Right lobe of liver (tissue), 6 donors: ENCODE measurements around the gene EXD1. TPM values are rescaled to one million over a fixed set of nuclear protein-coding genes. Genes with fewer than 3 reads are reported as not detected.
A peak's percentile ranks its signal among the peaks of the same experiment; 100 is the strongest.

Experiments
- ATAC-seq, 4 donors: fragments of 200-7000 bp; cut with Tn5 transposase; one replicate each; pipeline ENCODE4 v1.9.1; 2020; ENCODE audit warnings: mild to moderate bottlenecking in 4 of 4, moderate library complexity in 4 of 4
- DNase-seq, 3 donors: peaks; one replicate each; pipeline ENCODE4 v3.0.0-alpha.2; 2020
- H3K27ac ChIP-seq, 3 donors: fragments of 200-600 bp; one replicate each; pipeline ENCODE4 v1.8.0; 2022
- H3K27me3 ChIP-seq, 2 donors: fragments of 200-600 bp; one replicate each; pipeline ENCODE4 v1.8.0; 2022
- H3K36me3 ChIP-seq, 4 donors: fragments of 200-600 bp; sonication (generic) in 1 of 4; one replicate each; pipeline versions ENCODE4 v1.5.1 to v1.8.0; 2017 to 2022; ENCODE audit warnings: control low read depth in 1 of 4
- H3K4me1 ChIP-seq, 4 donors: fragments of 200-600 bp; sonication (generic) in 1 of 4; one replicate each; pipeline versions ENCODE4 v1.5.1 to v1.8.0; 2017 to 2022; ENCODE audit warnings: control low read depth in 1 of 4
- H3K4me3 ChIP-seq, 3 donors: fragments of 200-600 bp; one replicate each; pipeline ENCODE4 v1.8.0; 2022
- H3K9me3 ChIP-seq, 4 donors: fragments of 200-600 bp; sonication (generic) in 1 of 4; one replicate each; pipeline versions ENCODE4 v1.5.1 to v1.8.0; 2017 to 2022; ENCODE audit warnings: control low read depth in 1 of 4
- CTCF ChIP-seq, 4 donors: fragments of 200-600 bp in 3 of 4; fragments of 450-650 bp in 1 of 4; IDR thresholded peaks; one replicate each; pipeline versions ENCODE4 v1.5.1 to v1.8.0; 2016 to 2022; ENCODE audit warnings: antibody characterized with exemption in 4 of 4, mild to moderate bottlenecking in 2 of 4
- POLR2A ChIP-seq: fragments of 450-650 bp; IDR thresholded peaks from one replicate; pipeline ENCODE4 v1.6.1; 2017; ENCODE audit warnings: antibody characterized with exemption, mild to moderate bottlenecking
- WGBS: methylation state at CpG from one replicate; pipeline ENCODE4 v1.1.6; 2018; ENCODE audit warnings: low coverage, low lambda C conversion rate; ENCODE audit not compliant: insufficient coverage; ENCODE audit errors: missing lambda C conversion rate; 5-methylcytosine and 5-hydroxymethylcytosine counted together
- intact Hi-C, 2 donors: fragments of 100-400 bp; cut with DNase I; formaldehyde crosslinking; loops; one replicate each; pipeline versions ENCODE4 v1.11.2 to v1.14.1; 2022
- total RNA-seq, 6 experiments: library from RNA; depleted of rRNA in 2 of 6; stranded (reverse); fragments of >200 nt in 2 of 6; fragmentation: NEBNext Ultra II Directional in 3 of 6; extraction: Animal tissue kit (Norgen Biotek cat#: 25700) in 3 of 6; gene quantifications; one replicate each; pipeline versions ENCODE4 v1.1.0 to v1.2.4, GENCODE V29; 2016 to 2023
- donor health status: DM: no; HTN: yes; CAD: no.
- donor health status: DM: no; HTN: no; CAD: no.
- donor health status: DM: no; HTN: no; CAD: no.
- donor health status: DM: no; HTN: yes; CAD: no.
- donor health status: DM: no; HTN: yes; CAD: no.

The EXD1 gene
- total RNA-seq, 6 experiments from 2014 or later: 0.22 TPM; not detected in 5

- 6% methylated on average over 3 of the region's 3 CpGs for WGBS
- ATAC-seq (peak; percentile 66 to 73 (median 68)), DNase-seq (no peak)
- H3K4me1 ChIP-seq: peaks cover 0 to 93% (median 26%) of the 10 kb centered on the region in 4 donors
- H3K36me3 ChIP-seq: peaks cover 0 to 25% (median 10%) of the 10 kb centered on the region in 4 donors
- H3K4me3 ChIP-seq: peak overlapping the region in 2 of 3 donors; percentile 44 to 51
- H3K27ac ChIP-seq: peak overlapping the region; percentile 67 to 96 (median 93)
- H3K27me3 ChIP-seq: no peaks in the 10 kb centered on the region
- no peaks in the 10 kb centered on the region for H3K9me3 ChIP-seq
- intact Hi-C loops: no loop called here
- TF ChIP-seq CTCF (IDR thresholded peaks at IDR 0.05): no peak
- no peak for TF ChIP-seq POLR2A
Measured at GRCh38 chr15:41258750-41259471, 28.4 kb upstream of the EXD1 start.

- Histone ChIP-seq H3K9me3 (no peaks in the 10 kb centered on the region), H3K4me1 (peaks cover 0 to 75% (median 20%) of the 10 kb centered on the region in 4 donors), H3K4me3 (peak overlapping the region in 2 of 3 donors; percentile 44 to 51), H3K27ac (peak overlapping the region; percentile 39 to 96 (median 93)), H3K27me3 (no peaks in the 10 kb centered on the region), H3K36me3 (peaks cover 0 to 22% (median 8%) of the 10 kb centered on the region in 4 donors)
- ATAC-seq: peak; percentile 32 to 72 (median 56)
- intact Hi-C loops: no loop called here
- TF ChIP-seq CTCF (IDR thresholded peaks at IDR 0.05): no peak
- no peak for TF ChIP-seq POLR2A
- peak in 1 of 3 donors; percentile 81 for DNase-seq
- WGBS: 19% methylated on average over 5 of the region's 5 CpGs
Measured at GRCh38 chr15:41256577-41257038, 26.1 kb upstream of the EXD1 start.

GRCh38 chr15:41256103-41256502 lies 25.5 kb upstream of the EXD1 start:
- Histone ChIP-seq H3K9me3 (no peaks in the 10 kb centered on the region), H3K4me1 (peaks cover 0 to 70% (median 19%) of the 10 kb centered on the region in 4 donors), H3K27ac (peak overlapping the region; percentile 39 to 96 (median 93)), H3K27me3 (no peaks in the 10 kb centered on the region), H3K36me3 (peaks cover 0 to 26% (median 6%) of the 10 kb centered on the region in 4 donors), H3K4me3 (peak overlapping the region in 1 of 3 donors; percentile 51)
- TF ChIP-seq POLR2A: no peak
- no peak for TF ChIP-seq CTCF (IDR thresholded peaks at IDR 0.05)
- DNase-seq (no peak), ATAC-seq (peak in 3 of 4 donors; percentile 1 to 11 (median 2))
- WGBS: 37% methylated on average over 3 of the region's 3 CpGs
- intact Hi-C loops: no loop called here

GRCh38 chr15:41254560-41254959 lies 24.0 kb upstream of the EXD1 start:
- intact Hi-C loops: no loop called here
- no peak for DNase-seq
- Histone ChIP-seq H3K36me3 (peaks cover 0 to 31% (median 6%) of the 10 kb centered on the region in 4 donors), H3K4me1 (peaks cover 0 to 55% (median 16%) of the 10 kb centered on the region in 4 donors), H3K9me3 (no peaks in the 10 kb centered on the region), H3K27me3 (no peaks in the 10 kb centered on the region), H3K4me3 (no peak overlapping the region), H3K27ac (peak overlapping the region in 1 of 3 donors; percentile 93)
- WGBS: 51% methylated on average over 4 of the region's 4 CpGs
- no peak for ATAC-seq
- TF ChIP-seq POLR2A (no peak), CTCF (IDR thresholded peaks at IDR 0.05) (no peak)
